Smooth muscle cell (in vitro differentiated cells): Measurements from ENCODE around the gene MISP. TPM values are rescaled to one million over a fixed set of nuclear protein-coding genes. Genes with fewer than 3 reads are reported as not detected.

Experiments used
- DNase-seq: peaks from one replicate; lab custom pipeline; 2025; ENCODE audit not compliant: unreplicated experiment; lab: John Stamatoyannopoulos, UW
- H2AFZ ChIP-seq: fragments of 200-600 bp; sonication (generic); 2 replicates; pipeline ENCODE4 v1.6.0; 2016; ENCODE audit warnings: antibody characterized with exemption, low read depth, mild to moderate bottlenecking
- H3F3A ChIP-seq: fragments of 200-600 bp; sonication (generic); 2 replicates; pipeline ENCODE4 v1.6.0; 2017; ENCODE audit warnings: antibody characterized with exemption, low read depth
- H3K27ac ChIP-seq: fragments of 200-600 bp; sonication (generic); 2 replicates; pipeline ENCODE4 v1.5.1; 2016; ENCODE audit warnings: low read depth, mild to moderate bottlenecking
- H3K27me3 ChIP-seq: fragments of 200-600 bp; sonication (generic); 2 replicates; pipeline ENCODE4 v1.6.1; 2016; ENCODE audit warnings: low read depth, mild to moderate bottlenecking
- H3K36me3 ChIP-seq: fragments of 200-600 bp; sonication (generic); 2 replicates; pipeline ENCODE4 v1.5.1; 2016; ENCODE audit warnings: low read depth
- H3K4me1 ChIP-seq: fragments of 200-600 bp; sonication (generic); 2 replicates; pipeline ENCODE4 v1.5.1; 2016; ENCODE audit warnings: low read depth
- H3K4me2 ChIP-seq: fragments of 200-600 bp; sonication (generic); 2 replicates; pipeline ENCODE4 v1.6.0; 2016; ENCODE audit warnings: mild to moderate bottlenecking
- H3K4me3 ChIP-seq: fragments of 200-600 bp; sonication (generic); 2 replicates; pipeline ENCODE4 v1.5.1; 2016; ENCODE audit warnings: mild to moderate bottlenecking
- H3K79me2 ChIP-seq: fragments of 200-600 bp; sonication (generic); 2 replicates; pipeline ENCODE4 v1.6.0; 2016; ENCODE audit warnings: low read depth, mild to moderate bottlenecking
- H3K9ac ChIP-seq: fragments of 200-600 bp; sonication (generic); 2 replicates; pipeline ENCODE4 v1.6.0; 2016; ENCODE audit warnings: low read depth
- H3K9me3 ChIP-seq: fragments of 200-600 bp; sonication (generic); replicated peaks from 2 replicates; pipeline ENCODE4 v1.5.1; 2016; ENCODE audit warnings: low read depth
- H4K20me1 ChIP-seq: fragments of 200-600 bp; sonication (generic); 2 replicates; pipeline ENCODE4 v1.6.0; 2016; ENCODE audit warnings: low read depth
- WGBS: methylation state at CpG from one replicate; pipeline ENCODE4 v1.1.7; 2016; ENCODE audit warnings: low lambda C conversion rate; 5-methylcytosine and 5-hydroxymethylcytosine counted together
- polyA plus RNA-seq: library from polyadenylated mRNA; unstranded; fragments of >200 nt; fragmentation: Nextera tagmentation; extraction: Ambion mirVana; gene quantifications from 2 replicates; pipeline ENCODE4 v1.2.1, GENCODE V29; 2016
- total RNA-seq: library from RNA; depleted of rRNA; stranded (reverse); fragments of >200 nt; gene quantifications from 2 replicates; pipeline ENCODE4 v1.2.3, GENCODE V29; 2014
- TF ChIP-seq, protein P1 (sequence below): fragments of 200-600 bp; sonication (generic); IDR thresholded peaks from 2 replicates; pipeline ENCODE4 v1.5.1; 2017; ENCODE audit warnings: borderline replicate concordance, mild to moderate bottlenecking, antibody characterized with exemption; ENCODE audit not compliant: insufficient read depth, poor library complexity, severe bottlenecking

The MISP gene
- total and polyA plus RNA-seq, 2 experiments from 2014 or later = 1.2 to 1.7 TPM

DNA sequence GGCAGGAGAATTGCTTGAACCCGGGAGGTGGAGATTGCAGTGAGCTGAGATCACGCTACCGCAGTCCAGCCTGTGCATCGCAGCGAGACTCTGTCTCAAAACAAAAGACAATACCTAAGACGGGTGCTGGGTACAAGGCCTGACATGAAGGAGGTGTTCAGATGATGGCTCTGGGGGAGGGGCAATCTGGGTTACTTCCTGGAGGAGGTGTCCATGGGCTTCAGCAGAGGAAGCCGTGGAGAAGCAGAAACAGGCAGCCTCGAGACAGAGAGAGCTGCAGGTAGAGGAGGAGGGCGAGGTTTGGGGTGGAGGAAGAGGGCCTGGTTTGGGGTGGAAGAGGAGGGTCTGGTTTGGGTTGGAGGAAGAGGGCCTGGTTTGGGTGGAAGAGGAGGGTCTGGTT, 3.6 kb downstream of the MISP start:
- no peak for DNase-seq
- Histone ChIP-seq H3F3A (no peaks in the 10 kb centered on the region), H3K79me2 (no peaks in the 10 kb centered on the region), H3K27ac (no peak overlapping the region), H3K4me2 (no peak overlapping the region), H3K9ac (no peak overlapping the region), H3K27me3 (no peaks in the 10 kb centered on the region), H3K36me3 (no peaks in the 10 kb centered on the region), H4K20me1 (no peaks in the 10 kb centered on the region), H2AFZ (no peak overlapping the region), H3K4me1 (no peaks in the 10 kb centered on the region), H3K9me3 (no peaks in the 10 kb centered on the region), H3K4me3 (no peak overlapping the region)
- TF ChIP-seq, protein P1, sequence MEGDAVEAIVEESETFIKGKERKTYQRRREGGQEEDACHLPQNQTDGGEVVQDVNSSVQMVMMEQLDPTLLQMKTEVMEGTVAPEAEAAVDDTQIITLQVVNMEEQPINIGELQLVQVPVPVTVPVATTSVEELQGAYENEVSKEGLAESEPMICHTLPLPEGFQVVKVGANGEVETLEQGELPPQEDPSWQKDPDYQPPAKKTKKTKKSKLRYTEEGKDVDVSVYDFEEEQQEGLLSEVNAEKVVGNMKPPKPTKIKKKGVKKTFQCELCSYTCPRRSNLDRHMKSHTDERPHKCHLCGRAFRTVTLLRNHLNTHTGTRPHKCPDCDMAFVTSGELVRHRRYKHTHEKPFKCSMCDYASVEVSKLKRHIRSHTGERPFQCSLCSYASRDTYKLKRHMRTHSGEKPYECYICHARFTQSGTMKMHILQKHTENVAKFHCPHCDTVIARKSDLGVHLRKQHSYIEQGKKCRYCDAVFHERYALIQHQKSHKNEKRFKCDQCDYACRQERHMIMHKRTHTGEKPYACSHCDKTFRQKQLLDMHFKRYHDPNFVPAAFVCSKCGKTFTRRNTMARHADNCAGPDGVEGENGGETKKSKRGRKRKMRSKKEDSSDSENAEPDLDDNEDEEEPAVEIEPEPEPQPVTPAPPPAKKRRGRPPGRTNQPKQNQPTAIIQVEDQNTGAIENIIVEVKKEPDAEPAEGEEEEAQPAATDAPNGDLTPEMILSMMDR = no peak
- 97% methylated on average over 9 of the region's 9 CpGs for WGBS

DNA sequence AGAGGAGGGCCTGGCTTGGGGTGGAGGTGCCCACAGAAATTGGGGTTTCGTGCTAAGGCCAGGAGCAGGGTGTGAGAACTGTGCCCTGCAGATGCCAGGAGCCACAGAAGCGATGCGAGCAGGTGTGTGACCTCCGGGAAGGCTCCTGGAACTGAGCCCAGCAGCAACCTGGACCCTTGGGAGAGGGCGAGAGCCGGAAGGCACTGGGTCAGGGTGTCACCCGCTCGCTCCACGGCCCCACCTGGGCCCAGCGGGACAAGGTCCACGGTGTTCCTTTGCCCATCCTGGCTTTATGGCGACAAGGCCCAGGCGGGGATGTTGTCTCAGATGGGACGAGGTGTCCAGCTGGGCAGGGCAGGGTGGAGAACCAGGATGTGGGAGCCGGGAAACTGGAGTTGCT, 4.2 kb downstream of the MISP start:
- Histone ChIP-seq H3F3A (no peaks in the 10 kb centered on the region), H3K79me2 (no peaks in the 10 kb centered on the region), H2AFZ (no peak overlapping the region), H3K27ac (no peak overlapping the region), H3K9me3 (no peaks in the 10 kb centered on the region), H3K9ac (no peak overlapping the region), H4K20me1 (no peaks in the 10 kb centered on the region), H3K4me1 (no peaks in the 10 kb centered on the region), H3K4me3 (no peak overlapping the region), H3K27me3 (no peaks in the 10 kb centered on the region), H3K4me2 (no peak overlapping the region), H3K36me3 (no peaks in the 10 kb centered on the region)
- 91% methylated on average over 15 of the region's 15 CpGs for WGBS
- no peak for DNase-seq
- TF ChIP-seq, protein P1 = no peak

DNA sequence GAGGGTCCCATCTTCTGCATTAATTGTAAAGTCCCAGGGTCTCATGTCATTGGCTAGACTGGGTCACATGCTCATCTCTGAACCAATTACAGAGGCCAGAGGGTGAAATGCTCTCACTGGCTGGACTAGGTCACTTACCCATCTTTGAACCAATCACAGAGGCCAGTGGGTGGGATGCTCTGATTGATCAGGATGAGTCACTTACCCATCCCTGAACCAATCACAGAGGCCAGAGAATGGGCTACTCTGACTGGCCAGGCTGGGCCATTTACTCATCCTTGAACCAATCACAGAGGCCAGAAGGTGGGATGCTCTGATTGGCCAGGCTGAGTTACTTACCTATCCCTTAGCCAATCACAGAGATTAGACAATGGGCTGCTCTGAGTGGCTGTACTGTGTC, 5.3 kb downstream of the MISP start:
- no peak for DNase-seq
- H3K4me2 ChIP-seq = no peak overlapping the region
- H3K9me3 ChIP-seq = no peaks in the 10 kb centered on the region
- no peak overlapping the region for H3K9ac ChIP-seq
- no peaks in the 10 kb centered on the region for H3K27me3 ChIP-seq
- H3K79me2 ChIP-seq = no peaks in the 10 kb centered on the region
- H3K4me1 ChIP-seq = no peaks in the 10 kb centered on the region
- H2AFZ ChIP-seq = no peak overlapping the region
- no peak overlapping the region for H3K27ac ChIP-seq
- H3K4me3 ChIP-seq = no peak overlapping the region
- TF ChIP-seq, protein P1 = no peak
- H3F3A ChIP-seq = no peaks in the 10 kb centered on the region
- H3K36me3 ChIP-seq = no peaks in the 10 kb centered on the region
- no peaks in the 10 kb centered on the region for H4K20me1 ChIP-seq

DNA sequence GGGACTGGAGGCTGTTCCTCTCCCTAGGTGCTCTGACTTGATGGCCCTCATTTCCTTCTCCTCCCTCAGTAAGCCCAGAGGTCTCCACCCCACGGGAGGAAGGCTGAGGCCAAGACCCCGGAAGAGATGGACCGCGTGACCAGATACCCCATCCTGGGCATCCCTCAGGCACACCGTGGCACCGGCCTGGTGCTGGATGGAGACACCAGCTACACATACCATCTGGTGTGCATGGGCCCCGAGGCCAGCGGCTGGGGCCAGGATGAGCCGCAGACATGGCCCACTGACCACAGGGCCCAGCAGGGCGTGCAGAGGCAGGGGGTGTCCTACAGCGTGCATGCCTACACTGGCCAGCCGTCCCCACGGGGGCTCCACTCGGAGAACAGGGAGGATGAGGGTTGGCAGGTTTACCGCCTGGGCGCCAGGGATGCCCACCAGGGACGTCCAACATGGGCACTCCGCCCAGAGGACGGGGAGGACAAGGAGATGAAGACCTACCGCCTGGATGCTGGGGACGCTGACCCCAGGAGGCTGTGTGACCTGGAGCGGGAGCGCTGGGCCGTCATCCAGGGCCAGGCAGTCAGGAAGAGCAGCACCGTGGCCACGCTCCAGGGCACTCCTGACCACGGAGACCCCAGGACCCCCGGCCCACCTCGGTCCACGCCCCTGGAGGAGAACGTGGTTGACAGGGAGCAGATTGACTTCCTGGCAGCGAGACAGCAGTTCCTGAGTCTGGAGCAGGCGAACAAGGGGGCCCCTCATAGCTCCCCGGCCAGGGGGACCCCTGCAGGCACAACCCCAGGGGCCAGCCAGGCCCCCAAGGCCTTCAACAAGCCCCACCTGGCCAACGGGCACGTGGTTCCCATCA, 6.1 kb downstream of the MISP start:
- no peaks in the 10 kb centered on the region for H3K36me3 ChIP-seq
- no peak for DNase-seq
- H2AFZ ChIP-seq = no peak overlapping the region
- no peaks in the 10 kb centered on the region for H3K27me3 ChIP-seq
- no peaks in the 10 kb centered on the region for H3K9me3 ChIP-seq
- WGBS = 94% methylated on average over 31 of the region's 36 CpGs
- no peak overlapping the region for H3K27ac ChIP-seq
- H3K4me1 ChIP-seq = no peaks in the 10 kb centered on the region
- H3K79me2 ChIP-seq = no peaks in the 10 kb centered on the region
- H3K4me2 ChIP-seq = no peak overlapping the region
- no peak overlapping the region for H3K4me3 ChIP-seq
- H3F3A ChIP-seq = no peaks in the 10 kb centered on the region
- TF ChIP-seq, protein P1 = no peak
- no peak overlapping the region for H3K9ac ChIP-seq
- H4K20me1 ChIP-seq = no peaks in the 10 kb centered on the region
